ENCODE measurements around the gene HDAC9.
"Not testable (repeated sequence)": the region's sequence is repeated elsewhere in the genome, so short reads cannot be mapped to it uniquely, and the experiment has no call there.

HDAC9 gene

GRCh38 chr7:18903695-18904094, 408.1 kb downstream of the HDAC9 start:
- DNase-seq, result no peak

GRCh38 chr7:18905316-18905943, 409.9 kb downstream of the HDAC9 start:
- no peak for DNase-seq

GRCh38 chr7:18906901-18907300, 411.4 kb downstream of the HDAC9 start:
- no peak for DNase-seq

GRCh38 chr7:18913106-18913505, 417.6 kb downstream of the HDAC9 start:
- no peak for DNase-seq

GRCh38 chr7:18916826-18917225, 421.3 kb downstream of the HDAC9 start:
- DNase-seq, result no peak

GRCh38 chr7:18927134-18927533, 431.6 kb downstream of the HDAC9 start:
- DNase-seq, result no peak

GRCh38 chr7:18936265-18936664, 440.7 kb downstream of the HDAC9 start:
- DNase-seq, result no peak

GRCh38 chr7:18939771-18940592, 444.4 kb downstream of the HDAC9 start:
- DNase-seq, result no peak

GRCh38 chr7:18940593-18941134, 445.1 kb downstream of the HDAC9 start:
- no peak for DNase-seq

- DNase-seq, result no peak
These were observed 445.7 kb downstream of the HDAC9 start for GRCh38 chr7:18941207-18941606.

- no peak for DNase-seq
These were observed 453.0 kb downstream of the HDAC9 start for GRCh38 chr7:18948521-18948920.

GRCh38 chr7:18952846-18953245, 457.3 kb downstream of the HDAC9 start:
- no peak for DNase-seq

GRCh38 chr7:18958627-18959026, 463.1 kb downstream of the HDAC9 start:
- no peak for DNase-seq

GRCh38 chr7:18960725-18961124, 465.2 kb downstream of the HDAC9 start:
- DNase-seq, result no peak

- no peak for DNase-seq
These were observed 466.5 kb downstream of the HDAC9 start for GRCh38 chr7:18962031-18962430.

- no peak for DNase-seq
These were observed 470.1 kb downstream of the HDAC9 start for GRCh38 chr7:18965657-18966056.

GRCh38 chr7:18967755-18968154, 472.2 kb downstream of the HDAC9 start:
- DNase-seq, result not testable (repeated sequence)

GRCh38 chr7:18971839-18972238, 476.3 kb downstream of the HDAC9 start:
- DNase-seq, result no peak

GRCh38 chr7:18974803-18975202, 479.3 kb downstream of the HDAC9 start:
- no peak for DNase-seq

GRCh38 chr7:18975276-18975675, 479.7 kb downstream of the HDAC9 start:
- DNase-seq, result no peak

GRCh38 chr7:18975689-18976280, 480.2 kb downstream of the HDAC9 start:
- no peak for DNase-seq

GRCh38 chr7:18976715-18977471, 481.3 kb downstream of the HDAC9 start:
- no peak for DNase-seq

- DNase-seq, result no peak
These were observed 482.6 kb downstream of the HDAC9 start for GRCh38 chr7:18978108-18978495.

Data from SIG-M5 (cell line).